Omental fat pad (tissue), 4 donors: Measurements from ENCODE around the gene TBC1D2B. TPM values are rescaled to one million over a fixed set of nuclear protein-coding genes. Genes with fewer than 3 reads are reported as not detected.

Experiments used
- ATAC-seq: fragments of 150-250 bp; one replicate; pipeline ENCODE4 v1.9.1; 2016; ENCODE audit warnings: mild to moderate bottlenecking, moderate library complexity; ENCODE audit not compliant: low FRiP score
- DNase-seq: peaks from one replicate; pipeline ENCODE4 v3.0.0-alpha.2; 2019; ENCODE audit warnings: low spot score
- CTCF ChIP-seq, 3 donors: fragments of 450-650 bp; IDR thresholded peaks; one replicate each; pipeline ENCODE4 v1.5.1; 2016 to 2017; ENCODE audit warnings: antibody characterized with exemption in 3 of 3, mild to moderate bottlenecking in 3 of 3, moderate library complexity in 2 of 3
- small RNA-seq: library from RNA; depleted of rRNA; stranded (forward); fragments of <200 nt; gene quantifications from one replicate; pipeline ENCODE3, GENCODE V24; 2016
- total RNA-seq, 4 donors: library from RNA; depleted of rRNA; stranded (reverse); fragments of >200 nt; gene quantifications; one replicate each; pipeline ENCODE4 v1.1.0, GENCODE V29; 2016

TBC1D2B gene
- total RNA-seq, 4 donors from 2014 or later: 50.3 to 134 (median 95.5) TPM

DNA sequence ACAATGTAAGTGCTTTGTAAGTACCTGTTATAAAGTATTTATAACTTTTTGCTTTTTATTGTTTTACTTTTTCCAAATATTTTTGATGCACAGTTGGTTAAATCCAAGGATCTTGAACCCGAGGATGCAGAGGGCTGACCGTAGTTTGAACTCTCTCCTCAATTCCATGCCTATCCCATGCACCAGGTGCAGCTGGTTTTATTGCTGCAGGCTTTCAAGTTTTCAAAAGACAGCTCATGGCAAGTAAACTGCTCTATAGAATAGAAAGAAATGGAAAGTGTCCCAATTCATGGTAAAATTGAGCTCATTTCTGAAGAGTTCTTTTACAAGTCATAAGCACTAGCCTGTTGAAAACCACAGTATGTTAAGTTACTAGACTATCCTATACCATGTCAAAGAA is 131.9 kb downstream of the TBC1D2B start:
- no peak for DNase-seq
- ATAC-seq: no peak
- no peak for TF ChIP-seq CTCF (IDR thresholded peaks at IDR 0.05)

Small RNA genes within 50 kb of the gene (small RNA-seq; reads per million reads assigned to genes)
- not detected for gene RF00092

Other genes starting within 250 kb of the TBC1D2B start
- not detected for gene SH2D7, start 14.8 kb upstream of the TBC1D2B start, total RNA-seq
- 1 to 10 TPM; 1.4 to 5.6 (median 3.1) TPM for gene CIB2, start 53.7 kb upstream of the TBC1D2B start, total RNA-seq
- 10 to 100 TPM; 67.4 to 94.5 (median 70.0) TPM for gene IDH3A, start 71.7 kb upstream of the TBC1D2B start, total RNA-seq
- gene ACSBG1, start 156.9 kb upstream of the TBC1D2B start, total RNA-seq: not detected
- gene DNAJA4, start 186.9 kb upstream of the TBC1D2B start, total RNA-seq: 10 to 100 TPM; 19.0 to 88.6 (median 28.9) TPM
- gene SKIC8, start 221.9 kb upstream of the TBC1D2B start, total RNA-seq: 10 to 100 TPM; 40.1 to 72.4 (median 65.4) TPM